GM12878 (cell line): Measurements from ENCODE around the gene XAGE3. TPM values are rescaled to one million over a fixed set of nuclear protein-coding genes. Genes with fewer than 3 reads are reported as not detected.

Source experiments
- ETV6 ChIP-seq, 2 experiments: fragments of 450-650 bp in 1 of 2; IDR thresholded peaks in 1 of 2; conservative IDR thresholded peaks in 1 of 2; 2 replicates each; pipeline ENCODE4 v1.6.1; 2014; ENCODE audit warnings: antibody characterized with exemption in 1 of 2, borderline replicate concordance in 1 of 2, low read depth in 1 of 2, mild to moderate bottlenecking in 1 of 2, moderate library complexity in 1 of 2
- IKZF2 ChIP-seq, 2 experiments: fragments of 450-650 bp; IDR thresholded peaks; 2 replicates each; pipeline ENCODE4 v1.6.1; 2017; ENCODE audit warnings: mild to moderate bottlenecking in 2 of 2, moderate library complexity in 2 of 2
- IRF4 ChIP-seq: IDR thresholded peaks from 2 replicates; pipeline ENCODE4 v1.6.1; 2011; ENCODE audit warnings: low read depth, low read length
- PAX5 ChIP-seq: IDR thresholded peaks from 2 replicates; pipeline ENCODE4 v1.6.1; 2011; ENCODE audit warnings: low read depth, low read length, borderline replicate concordance
- POLR2A ChIP-seq: IDR thresholded peaks from 2 replicates; pipeline ENCODE4 v1.6.1; 2011; ENCODE audit warnings: low read depth, mild to moderate bottlenecking, low read length
- SREBF1 ChIP-seq: IDR thresholded peaks from 2 replicates; pipeline ENCODE4 v1.6.1; 2012; ENCODE audit warnings: mild to moderate bottlenecking, low read length
- ZZZ3 ChIP-seq: IDR thresholded peaks from 2 replicates; pipeline ENCODE4 v1.6.1; 2011; ENCODE audit warnings: low read depth; ENCODE audit not compliant: control insufficient read depth, insufficient read length
- polyA plus RNA-seq, 11 experiments: library from polyadenylated mRNA; depleted of rRNA in 4 of 11; unstranded in 6 of 11; stranded (reverse) in 5 of 11; fragments of >200 nt; fragmentation: Nextera tagmentation in 4 of 11; fragmentation: Illumina TruSeq in 1 of 11; extraction: Ambion mirVana in 4 of 11; extraction: Trizol in 1 of 11; gene quantifications; 1 replicate in 1 of 11; 2 replicates in 10 of 11; pipeline versions ENCODE4 v1.2.1 to v1.2.3, GENCODE V29; 2011 to 2016; ENCODE audit warnings: inconsistent platforms in 2 of 11, missing spikeins in 2 of 11, low read depth in 1 of 11
- total RNA-seq, 4 experiments: library from RNA; depleted of rRNA in 3 of 4; stranded (reverse); fragments of >200 nt in 3 of 4; fragmentation: Illumina TruSeq in 1 of 4; extraction: Trizol in 1 of 4; gene quantifications; 2 replicates each; pipeline versions ENCODE4 v1.2.1 to v1.2.3, GENCODE V29; 2013 to 2021
- TF ChIP-seq, protein P1 (sequence below): fragments of 150-350 bp; IDR thresholded peaks from 2 replicates; pipeline ENCODE4 v1.6.1; 2016; ENCODE audit warnings: low read depth, low read length
- TF ChIP-seq, protein P2 (sequence below): fragments of 450-650 bp; IDR thresholded peaks from 2 replicates; pipeline ENCODE4 v1.6.1; 2017; ENCODE audit warnings: mild to moderate bottlenecking, moderate library complexity
- TF ChIP-seq, protein P3 (sequence below): IDR thresholded peaks from 2 replicates; pipeline ENCODE4 v1.6.1; 2012; ENCODE audit warnings: improper control_type of control experiment, low read depth, low read length; ENCODE audit not compliant: insufficient replicate concordance

XAGE3 gene
- total and polyA plus RNA-seq, 10 of the 15 experiments (the other 5 are each of a cell fraction or from before 2014, with no cell fraction given): not detected

DNA sequence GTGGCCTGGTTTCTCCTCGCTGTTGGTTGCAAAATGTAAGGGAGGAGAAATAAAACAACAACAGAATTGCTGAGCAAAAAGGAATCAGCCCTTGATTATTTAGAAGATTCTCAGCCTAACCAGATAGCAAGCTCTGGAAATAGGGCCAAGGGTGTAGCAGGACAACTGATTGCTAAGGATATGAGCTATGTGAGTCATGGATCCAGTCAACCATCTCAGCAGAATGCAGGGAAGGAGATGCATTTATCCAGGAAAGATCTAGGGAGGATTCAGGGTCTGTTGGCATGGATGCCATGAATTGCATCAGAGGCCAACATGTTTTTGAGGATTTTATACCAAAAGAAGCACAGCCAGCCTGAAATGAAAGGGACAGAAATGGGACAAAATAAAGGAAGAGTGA, 2.2 kb upstream of the XAGE3 start (continued):
- TF ChIP-seq, protein P1, sequence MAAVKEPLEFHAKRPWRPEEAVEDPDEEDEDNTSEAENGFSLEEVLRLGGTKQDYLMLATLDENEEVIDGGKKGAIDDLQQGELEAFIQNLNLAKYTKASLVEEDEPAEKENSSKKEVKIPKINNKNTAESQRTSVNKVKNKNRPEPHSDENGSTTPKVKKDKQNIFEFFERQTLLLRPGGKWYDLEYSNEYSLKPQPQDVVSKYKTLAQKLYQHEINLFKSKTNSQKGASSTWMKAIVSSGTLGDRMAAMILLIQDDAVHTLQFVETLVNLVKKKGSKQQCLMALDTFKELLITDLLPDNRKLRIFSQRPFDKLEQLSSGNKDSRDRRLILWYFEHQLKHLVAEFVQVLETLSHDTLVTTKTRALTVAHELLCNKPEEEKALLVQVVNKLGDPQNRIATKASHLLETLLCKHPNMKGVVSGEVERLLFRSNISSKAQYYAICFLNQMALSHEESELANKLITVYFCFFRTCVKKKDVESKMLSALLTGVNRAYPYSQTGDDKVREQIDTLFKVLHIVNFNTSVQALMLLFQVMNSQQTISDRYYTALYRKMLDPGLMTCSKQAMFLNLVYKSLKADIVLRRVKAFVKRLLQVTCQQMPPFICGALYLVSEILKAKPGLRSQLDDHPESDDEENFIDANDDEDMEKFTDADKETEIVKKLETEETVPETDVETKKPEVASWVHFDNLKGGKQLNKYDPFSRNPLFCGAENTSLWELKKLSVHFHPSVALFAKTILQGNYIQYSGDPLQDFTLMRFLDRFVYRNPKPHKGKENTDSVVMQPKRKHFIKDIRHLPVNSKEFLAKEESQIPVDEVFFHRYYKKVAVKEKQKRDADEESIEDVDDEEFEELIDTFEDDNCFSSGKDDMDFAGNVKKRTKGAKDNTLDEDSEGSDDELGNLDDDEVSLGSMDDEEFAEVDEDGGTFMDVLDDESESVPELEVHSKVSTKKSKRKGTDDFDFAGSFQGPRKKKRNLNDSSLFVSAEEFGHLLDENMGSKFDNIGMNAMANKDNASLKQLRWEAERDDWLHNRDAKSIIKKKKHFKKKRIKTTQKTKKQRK: no peak
- TF ChIP-seq POLR2A (no peak), IKZF2 (IDR thresholded peaks at IDR 0.05) (no peak), IRF4 (no peak), SREBF1 (no peak), ZZZ3 (no peak), ETV6 (conservative IDR thresholded peaks at IDR 0.05 in 1 of 2, IDR thresholded peaks at IDR 0.05 in 1 of 2; ENCODE audit: borderline replicate concordance in 1 of 2, low read depth in 1 of 2) (no peak), PAX5 (no peak)
- TF ChIP-seq, protein P2, sequence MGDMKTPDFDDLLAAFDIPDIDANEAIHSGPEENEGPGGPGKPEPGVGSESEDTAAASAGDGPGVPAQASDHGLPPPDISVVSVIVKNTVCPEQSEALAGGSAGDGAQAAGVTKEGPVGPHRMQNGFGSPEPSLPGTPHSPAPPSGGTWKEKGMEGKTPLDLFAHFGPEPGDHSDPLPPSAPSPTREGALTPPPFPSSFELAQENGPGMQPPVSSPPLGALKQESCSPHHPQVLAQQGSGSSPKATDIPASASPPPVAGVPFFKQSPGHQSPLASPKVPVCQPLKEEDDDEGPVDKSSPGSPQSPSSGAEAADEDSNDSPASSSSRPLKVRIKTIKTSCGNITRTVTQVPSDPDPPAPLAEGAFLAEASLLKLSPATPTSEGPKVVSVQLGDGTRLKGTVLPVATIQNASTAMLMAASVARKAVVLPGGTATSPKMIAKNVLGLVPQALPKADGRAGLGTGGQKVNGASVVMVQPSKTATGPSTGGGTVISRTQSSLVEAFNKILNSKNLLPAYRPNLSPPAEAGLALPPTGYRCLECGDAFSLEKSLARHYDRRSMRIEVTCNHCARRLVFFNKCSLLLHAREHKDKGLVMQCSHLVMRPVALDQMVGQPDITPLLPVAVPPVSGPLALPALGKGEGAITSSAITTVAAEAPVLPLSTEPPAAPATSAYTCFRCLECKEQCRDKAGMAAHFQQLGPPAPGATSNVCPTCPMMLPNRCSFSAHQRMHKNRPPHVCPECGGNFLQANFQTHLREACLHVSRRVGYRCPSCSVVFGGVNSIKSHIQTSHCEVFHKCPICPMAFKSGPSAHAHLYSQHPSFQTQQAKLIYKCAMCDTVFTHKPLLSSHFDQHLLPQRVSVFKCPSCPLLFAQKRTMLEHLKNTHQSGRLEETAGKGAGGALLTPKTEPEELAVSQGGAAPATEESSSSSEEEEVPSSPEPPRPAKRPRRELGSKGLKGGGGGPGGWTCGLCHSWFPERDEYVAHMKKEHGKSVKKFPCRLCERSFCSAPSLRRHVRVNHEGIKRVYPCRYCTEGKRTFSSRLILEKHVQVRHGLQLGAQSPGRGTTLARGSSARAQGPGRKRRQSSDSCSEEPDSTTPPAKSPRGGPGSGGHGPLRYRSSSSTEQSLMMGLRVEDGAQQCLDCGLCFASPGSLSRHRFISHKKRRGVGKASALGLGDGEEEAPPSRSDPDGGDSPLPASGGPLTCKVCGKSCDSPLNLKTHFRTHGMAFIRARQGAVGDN: no peak
- TF ChIP-seq, protein P3, sequence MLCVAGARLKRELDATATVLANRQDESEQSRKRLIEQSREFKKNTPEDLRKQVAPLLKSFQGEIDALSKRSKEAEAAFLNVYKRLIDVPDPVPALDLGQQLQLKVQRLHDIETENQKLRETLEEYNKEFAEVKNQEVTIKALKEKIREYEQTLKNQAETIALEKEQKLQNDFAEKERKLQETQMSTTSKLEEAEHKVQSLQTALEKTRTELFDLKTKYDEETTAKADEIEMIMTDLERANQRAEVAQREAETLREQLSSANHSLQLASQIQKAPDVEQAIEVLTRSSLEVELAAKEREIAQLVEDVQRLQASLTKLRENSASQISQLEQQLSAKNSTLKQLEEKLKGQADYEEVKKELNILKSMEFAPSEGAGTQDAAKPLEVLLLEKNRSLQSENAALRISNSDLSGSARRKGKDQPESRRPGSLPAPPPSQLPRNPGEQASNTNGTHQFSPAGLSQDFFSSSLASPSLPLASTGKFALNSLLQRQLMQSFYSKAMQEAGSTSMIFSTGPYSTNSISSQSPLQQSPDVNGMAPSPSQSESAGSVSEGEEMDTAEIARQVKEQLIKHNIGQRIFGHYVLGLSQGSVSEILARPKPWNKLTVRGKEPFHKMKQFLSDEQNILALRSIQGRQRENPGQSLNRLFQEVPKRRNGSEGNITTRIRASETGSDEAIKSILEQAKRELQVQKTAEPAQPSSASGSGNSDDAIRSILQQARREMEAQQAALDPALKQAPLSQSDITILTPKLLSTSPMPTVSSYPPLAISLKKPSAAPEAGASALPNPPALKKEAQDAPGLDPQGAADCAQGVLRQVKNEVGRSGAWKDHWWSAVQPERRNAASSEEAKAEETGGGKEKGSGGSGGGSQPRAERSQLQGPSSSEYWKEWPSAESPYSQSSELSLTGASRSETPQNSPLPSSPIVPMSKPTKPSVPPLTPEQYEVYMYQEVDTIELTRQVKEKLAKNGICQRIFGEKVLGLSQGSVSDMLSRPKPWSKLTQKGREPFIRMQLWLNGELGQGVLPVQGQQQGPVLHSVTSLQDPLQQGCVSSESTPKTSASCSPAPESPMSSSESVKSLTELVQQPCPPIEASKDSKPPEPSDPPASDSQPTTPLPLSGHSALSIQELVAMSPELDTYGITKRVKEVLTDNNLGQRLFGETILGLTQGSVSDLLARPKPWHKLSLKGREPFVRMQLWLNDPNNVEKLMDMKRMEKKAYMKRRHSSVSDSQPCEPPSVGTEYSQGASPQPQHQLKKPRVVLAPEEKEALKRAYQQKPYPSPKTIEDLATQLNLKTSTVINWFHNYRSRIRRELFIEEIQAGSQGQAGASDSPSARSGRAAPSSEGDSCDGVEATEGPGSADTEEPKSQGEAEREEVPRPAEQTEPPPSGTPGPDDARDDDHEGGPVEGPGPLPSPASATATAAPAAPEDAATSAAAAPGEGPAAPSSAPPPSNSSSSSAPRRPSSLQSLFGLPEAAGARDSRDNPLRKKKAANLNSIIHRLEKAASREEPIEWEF: no peak
